OCI-M1 (cell line): Measurements from ENCODE around the gene TTLL6.

Experiments used
- DNase-seq: peaks from one replicate; lab custom pipeline; 2025; lab: John Stamatoyannopoulos, UW

TTLL6 gene

DNA sequence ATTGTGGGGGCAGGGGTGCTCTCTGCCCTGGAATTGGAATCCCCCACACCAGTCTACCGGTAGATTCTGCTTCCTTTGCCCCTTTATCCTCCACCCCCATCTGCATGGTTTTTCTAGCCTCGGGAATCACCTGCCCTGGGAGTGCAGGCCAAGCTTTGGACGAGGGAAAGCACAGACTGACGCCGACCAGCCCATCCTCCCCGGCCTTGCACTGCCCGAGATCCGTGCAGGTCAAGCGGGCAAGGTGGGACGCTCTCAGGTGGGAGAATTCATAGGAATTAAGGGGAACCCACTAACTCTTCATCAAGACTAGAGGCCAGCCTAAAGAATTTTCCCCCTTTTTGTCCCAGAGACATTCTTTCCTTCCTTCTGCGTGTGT, 78.6 kb downstream of the TTLL6 start:
- DNase-seq: no peak

DNA sequence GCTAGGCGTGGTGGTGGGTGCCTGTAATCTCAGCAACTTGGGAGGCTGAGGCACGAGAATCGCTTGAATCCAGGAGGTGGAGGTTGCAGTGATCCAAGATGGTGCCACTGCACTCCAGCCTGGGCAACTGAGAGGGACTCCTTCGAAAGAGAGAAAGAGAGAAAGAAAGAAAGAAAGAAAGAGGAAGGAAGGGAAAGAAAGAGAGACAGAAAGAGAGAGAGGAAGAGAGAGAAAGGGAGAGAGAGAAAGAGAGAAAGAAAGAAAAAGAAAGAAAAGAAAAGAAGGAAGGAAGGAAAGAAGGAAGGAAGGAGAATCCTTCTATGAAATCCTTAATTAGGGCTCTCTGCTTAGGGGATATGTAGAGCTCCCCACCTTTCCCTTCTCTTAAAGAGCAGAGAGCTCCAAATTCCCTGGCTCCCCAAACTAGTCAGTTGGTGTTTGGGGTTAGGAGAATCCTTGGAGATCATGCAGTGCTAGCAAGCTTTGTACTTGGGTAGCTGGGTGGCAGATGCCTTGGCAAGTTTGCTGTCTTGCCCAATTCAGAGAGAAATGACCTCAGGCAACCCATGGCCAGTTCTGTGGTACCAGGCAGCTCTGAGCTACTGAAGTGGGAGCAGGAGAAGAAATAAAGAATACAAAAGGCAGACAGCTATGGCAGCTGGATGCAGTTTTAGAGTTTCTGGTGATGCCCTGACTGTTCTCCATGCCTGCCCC, 79.5 kb downstream of the TTLL6 start:
- DNase-seq: no peak

DNA sequence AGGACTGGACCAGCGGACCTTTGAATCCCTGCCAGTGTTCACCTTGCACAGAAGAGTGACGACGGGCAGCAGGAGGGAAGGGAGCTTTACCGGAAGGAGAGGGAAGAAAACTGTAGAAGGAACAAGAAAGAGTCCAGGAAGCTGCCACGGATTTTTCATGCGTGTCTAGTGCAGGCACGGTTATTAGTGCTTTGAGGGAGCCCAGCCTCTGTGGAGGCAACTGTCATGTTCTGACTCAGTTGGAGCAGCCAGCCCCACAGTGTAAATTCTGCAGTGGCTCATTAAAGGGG, 82.0 kb downstream of the TTLL6 start:
- no peak for DNase-seq

DNA sequence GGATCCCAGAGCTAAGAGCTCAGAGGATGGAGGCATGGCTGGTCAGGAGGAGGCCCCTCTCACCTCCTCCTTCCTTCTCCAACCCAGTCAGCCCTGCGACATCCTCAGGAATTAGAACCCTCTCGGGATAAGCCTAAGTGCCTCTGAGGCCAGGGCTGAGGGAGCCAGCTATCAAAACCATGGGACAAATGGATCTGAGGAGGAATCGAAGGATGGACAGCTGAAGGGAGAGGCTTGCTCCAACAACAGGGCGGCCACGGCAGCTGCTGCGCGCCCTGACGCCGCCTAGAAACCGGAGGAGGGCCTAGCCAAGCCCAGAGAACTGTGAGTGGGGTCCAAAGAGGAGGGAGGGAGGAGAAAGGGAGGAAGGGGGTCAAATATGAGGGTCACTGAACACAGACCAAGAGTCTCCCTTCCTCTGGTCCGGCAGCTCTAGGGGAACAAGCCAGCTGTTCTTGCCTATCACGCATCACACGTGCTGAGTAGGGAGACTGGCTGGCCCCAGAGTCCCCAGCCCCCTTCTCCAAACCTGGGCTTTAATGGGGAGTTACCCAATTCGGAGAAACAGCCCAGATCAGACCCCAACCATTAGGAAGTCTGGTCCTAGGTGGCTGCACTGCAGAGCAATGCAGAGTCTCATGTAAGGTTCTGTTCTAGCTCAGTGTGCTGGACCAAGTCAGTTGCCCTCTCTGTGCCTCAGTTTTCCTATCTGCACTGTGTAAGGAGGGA, 82.5 kb downstream of the TTLL6 start:
- no peak for DNase-seq

DNA sequence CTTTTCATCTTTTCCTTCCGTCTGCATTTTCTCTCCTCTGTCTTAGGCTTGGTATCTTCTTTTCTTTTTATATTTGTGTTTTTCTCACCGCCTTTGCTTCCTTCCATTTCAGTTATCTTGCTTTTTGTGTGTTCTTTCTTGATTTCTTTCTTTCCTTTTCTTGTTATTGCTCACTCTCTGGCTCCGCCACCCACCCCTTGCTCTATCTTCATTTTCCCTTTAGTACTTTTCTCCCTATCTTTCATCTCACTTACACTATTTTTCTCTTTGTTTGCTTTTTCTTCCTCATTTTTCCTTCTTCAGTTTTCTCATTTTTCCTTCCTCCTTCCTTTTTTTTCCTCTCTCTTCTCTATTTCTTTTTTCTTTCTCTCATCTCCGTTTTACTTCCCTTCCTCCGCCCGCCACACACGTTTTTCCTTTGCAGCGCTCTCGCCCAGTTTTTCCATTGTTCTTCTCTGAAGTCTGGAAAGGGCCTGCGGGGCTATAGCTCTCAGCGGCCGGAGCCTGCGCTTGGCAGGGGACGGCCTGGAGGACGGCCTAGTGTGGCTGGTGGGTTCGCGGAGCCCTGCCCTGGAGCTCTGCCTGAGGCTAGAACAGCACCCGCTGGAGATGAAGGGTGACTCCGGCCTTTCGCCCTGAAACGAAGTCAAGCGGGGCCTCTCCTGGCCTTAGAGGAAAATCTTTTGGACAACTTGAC, 83.2 kb downstream of the TTLL6 start:
- no peak for DNase-seq

DNA sequence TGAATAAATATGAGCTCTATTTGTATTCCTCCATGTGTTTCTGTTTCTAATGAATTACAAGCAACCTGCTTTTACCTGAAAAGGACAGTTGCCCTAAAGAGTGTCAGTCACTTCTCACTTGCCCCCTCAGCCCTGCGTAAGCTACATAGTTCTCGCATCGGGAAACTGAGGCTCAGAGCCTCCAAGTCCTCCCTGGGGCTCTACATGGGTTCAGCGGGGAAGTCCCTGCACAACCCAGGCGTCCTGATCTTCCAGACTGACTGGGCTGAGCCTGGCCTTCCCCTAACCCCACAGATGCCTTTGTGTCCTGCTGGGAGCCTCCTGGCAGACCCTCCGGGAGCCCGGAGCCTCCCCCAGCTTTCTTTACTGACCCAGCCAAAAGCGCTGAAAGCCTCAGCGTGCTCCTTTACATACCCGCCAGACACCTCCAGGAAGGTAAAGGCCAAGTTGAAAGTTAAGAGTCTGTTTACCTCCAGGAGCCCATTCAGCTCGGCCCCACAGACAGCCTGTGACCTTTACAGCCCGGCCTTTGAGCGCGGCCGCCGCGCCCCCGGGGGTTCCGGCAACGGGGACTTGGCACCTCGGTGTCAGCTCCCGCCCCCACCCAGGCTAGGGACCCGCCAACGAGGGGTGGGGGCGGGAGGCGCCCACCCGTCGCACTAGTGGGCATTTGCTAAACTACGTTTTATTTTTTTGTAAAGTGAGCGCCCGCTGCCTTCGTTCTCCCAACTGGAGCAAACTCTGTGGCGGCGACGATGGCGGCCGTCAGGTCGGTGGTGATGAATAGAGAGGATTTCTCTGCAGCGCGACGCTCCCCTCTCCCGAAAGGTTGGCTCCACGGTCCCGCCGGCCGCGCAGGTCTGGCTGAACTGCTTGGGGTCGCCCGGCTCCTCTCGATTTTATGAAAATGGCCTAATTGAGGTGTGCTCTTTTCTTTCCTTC, 84.1 kb downstream of the TTLL6 start:
- no peak for DNase-seq

DNA sequence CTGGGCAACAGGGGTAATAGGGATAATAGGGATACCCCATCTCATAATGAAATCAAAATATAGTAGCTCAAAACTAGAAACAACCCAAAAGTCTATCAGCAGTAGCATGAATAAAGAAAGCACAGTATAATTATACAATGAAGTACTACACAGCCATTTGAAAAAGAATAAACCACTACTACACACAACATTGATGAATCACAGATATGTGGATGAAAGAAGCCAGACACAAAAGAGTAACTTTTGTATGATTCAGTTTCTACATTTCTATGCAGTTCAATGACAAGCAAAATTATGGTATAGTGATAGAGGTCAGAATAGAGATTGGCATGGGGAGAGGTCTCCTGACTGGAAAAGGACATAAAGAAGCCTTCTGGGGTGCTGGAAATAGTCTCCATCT, 85.7 kb downstream of the TTLL6 start:
- no peak for DNase-seq

DNA sequence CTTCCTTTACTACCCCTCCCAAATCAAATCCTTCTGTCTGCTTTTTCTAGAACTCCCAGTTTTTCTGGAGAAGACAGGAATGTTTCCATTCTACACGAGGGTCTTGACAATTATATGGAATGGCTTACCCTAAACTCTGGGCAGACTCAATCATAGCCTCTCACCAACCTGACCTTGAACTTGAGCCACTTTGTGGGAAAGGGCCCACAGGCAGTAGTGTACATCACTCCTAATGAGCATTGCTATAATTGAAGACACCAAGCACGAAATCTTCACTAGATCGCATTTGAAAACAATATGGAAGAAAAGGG, 86.8 kb downstream of the TTLL6 start:
- DNase-seq: no peak

DNA sequence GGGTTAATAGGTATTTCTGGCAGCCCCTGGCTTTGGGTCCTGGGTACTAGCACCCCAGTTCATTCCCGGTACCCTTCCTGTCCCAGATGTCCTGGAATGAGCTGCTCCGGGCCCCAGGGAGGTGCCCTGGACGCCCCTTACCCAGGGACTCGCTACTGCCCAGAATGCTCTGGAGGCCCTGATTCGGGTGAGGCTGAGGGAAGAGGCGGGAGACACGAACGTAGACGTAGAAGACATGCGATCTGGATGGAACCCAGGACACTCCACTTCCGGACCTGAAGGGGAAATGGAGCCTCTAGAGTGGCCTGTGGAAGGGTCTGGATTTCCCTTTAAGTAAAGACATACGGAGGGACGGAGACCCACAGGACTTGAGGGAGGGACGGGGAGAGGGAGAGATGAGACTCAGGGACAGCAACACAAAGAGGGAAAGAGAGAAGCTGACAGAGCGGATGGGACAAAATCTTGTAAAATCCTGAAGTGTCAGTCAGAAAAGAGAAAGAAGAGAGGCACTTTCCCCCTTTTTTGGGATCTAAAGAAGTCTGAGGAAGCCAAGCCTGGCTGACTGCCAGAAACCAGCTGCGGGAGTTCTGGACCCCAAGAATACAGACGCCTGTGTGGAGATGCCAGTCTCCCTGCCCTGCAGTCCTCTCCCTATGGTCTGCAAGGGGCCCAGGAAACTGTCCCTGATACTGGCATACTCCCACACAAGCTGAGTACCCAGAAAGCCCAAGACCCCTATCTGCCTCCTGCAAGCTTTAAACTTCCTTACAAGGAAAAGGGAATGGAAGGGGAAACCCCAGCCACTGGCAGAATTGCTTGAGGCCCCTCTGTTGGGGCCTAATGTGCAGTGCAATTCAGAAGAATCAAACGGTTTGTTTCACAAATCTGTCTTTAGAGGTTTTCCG, 87.4 kb downstream of the TTLL6 start:
- DNase-seq: no peak

DNA sequence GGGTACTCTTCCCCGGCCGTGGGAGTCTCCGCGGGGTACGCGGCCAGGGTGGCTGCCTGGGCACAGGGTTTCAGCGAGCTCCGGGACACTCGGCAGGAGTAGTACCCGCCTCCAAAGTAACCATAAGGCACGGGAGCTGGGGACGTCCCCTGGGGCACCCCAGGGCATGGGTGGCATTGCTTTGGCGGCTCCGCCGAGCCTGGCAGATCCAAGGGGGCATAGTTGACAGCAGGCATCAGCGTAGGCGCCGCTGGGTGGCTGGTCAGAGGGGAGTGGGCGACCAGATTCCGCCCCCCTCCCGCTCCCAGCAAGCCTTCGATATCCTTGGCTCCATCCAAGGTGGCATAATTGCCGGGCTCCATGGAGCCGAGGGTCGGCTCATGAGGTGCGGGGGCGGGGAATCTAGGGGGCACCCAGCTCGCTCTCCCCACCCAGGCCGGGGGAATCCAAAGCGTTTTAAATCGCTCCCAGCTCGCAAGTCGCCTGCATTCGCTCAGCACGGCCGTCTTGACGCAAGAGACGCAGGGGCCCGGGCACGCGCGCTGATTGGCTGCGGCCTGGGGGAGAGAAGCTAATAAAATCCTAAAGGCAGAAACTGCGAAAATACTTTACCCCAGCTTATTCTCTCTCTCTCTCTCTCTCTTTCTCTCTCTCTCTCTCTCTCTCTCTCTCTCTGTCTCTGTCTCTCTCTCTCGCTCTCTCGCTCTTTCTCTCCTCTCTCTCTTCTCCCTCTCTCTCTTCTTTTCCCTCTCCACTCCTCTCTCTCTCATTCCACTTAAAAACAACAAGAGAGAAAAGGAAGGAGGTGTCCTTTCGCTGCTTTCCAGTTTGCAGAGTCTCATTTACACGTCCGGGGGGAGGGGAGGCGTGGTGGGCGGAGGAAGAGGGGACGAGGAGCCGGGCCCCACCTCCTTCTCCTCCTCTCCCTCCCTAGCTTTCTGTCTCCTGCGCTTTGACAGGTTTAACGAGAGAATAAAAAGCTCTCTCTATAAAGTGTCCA, 88.5 kb downstream of the TTLL6 start, which contains the start of gene HOXB13:
Gene HOXB13 (minus strand): TSS at position 519 of the 1,000 bp plus-strand sequence. CDS start 157 bp downstream, at position 362.
- no peak for DNase-seq

DNA sequence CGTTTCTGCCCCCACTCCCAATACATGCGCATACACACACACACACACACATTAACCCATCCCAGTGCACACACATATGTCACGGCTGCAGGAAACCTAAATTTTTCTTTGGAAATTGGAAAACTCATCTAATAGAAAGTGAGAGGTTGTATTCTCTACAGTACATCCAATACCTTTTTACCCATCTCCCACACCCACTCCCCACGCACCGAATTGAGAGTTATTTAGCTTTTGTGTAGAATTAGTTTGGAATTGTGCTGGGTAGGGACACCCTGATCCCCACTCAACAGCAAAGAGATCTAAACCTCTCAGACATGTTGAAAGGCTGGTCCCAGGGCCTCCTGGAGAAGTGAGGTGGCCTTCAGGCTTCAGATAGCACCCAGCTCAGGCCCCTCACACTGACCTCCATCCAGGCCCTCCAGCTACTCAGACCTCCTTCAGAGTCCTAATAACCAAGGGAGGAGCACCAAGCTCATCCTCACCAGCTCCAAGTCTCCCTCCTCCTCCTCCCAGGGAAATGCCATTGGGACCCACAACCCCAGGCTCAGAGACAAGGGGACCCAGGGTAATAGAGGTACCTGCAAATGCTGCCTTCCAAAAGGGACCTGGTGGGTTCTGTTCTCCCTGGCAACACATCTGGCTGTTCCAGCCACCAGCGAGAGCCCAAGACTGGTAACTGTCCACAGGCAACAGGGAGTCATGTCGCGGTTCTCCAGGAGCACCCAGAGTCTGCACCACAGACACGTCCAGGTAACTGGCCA, 89.4 kb downstream of the TTLL6 start:
- DNase-seq: no peak

DNA sequence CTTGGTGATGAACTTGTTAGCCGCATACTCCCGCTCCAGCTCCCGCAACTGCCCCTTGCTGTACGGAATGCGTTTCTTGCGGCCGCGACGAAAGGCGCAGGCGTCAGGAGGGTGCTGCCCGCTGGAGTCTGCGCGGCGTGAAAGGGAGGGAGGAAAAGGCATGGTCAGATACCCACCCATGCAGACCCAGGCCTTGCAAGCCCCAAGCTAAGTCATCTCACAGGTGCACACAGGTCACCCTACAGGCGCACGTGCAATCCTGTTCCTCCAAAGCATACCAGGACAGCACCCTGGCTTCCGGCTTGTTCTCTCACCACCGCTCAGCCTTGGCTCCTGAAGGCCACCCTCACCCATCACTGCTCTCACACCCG, 90.1 kb downstream of the TTLL6 start:
- no peak for DNase-seq

DNA sequence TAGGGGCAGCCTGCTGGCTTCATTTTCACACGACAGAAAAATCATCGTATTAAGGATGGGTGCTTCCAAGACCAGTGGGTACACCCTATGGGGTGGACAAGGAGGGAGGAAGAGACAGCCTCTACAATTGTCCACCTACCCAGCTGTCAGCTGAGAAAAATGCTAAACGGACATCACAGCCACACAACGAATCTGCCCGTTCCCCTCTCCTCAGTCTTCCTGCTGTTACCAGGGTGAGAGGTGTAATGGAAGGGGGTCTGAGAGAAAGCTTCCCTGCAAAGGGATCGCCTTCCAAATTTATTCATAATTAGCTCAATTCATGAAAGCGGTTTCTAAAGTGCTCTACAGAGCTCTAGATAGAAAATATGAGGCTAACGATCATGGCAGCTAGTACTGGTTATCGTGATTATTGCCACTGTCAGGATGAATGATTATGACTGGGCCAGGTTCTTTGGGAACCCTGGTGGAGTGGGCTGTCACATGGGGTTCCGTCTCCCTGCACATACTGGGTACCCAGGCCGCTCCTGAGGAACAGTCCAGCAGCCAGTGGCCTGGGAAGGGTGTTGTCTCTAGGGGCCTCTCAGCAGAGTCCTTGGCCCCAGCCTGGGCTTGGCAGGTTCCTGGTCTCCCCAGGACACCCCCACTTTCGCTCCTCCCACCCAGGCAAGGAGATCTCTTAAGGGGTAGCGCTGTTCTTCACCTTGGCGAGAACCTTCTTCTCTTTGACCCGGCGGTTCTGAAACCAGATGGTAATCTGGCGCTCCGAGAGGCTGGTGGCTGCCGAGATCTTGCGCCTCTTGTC, 90.7 kb downstream of the TTLL6 start:
- DNase-seq: no peak

DNA sequence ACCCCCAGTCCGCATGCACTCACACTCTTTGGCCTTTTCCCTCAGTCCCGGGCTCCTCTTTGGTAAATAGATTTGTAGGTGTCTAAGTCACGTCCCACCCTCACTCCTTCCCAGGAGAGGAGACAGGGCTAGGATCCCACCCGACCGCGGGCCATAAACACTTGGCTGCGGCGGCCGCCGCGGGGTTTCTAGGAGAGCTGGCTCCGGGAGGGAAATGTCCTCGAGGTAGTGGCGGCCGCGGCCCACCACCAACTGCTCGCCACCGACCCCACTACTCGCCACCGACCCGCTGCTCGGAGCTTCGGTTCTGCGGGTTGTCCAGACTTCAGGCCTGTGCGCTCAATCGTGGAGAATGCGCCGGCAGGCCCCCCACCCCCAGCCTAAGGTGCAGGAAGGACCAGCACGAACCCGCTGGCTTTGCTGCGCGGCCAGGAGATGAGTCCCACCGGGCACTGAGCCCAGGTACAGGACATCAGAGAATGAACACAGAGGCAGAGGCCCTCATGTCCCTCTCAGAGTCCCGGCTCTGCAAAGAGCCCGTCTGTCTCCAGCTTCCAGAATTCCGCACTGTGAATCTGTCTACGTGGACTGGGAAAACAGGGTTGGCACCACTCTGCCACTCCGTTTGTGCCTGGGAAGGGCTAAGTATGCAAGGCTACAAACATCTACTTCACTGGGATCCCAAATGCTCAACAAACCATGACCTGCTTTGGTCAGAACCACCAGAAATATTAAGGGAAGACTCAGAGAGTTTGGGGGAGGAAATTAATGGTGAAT, 91.6 kb downstream of the TTLL6 start:
- DNase-seq: no peak

DNA sequence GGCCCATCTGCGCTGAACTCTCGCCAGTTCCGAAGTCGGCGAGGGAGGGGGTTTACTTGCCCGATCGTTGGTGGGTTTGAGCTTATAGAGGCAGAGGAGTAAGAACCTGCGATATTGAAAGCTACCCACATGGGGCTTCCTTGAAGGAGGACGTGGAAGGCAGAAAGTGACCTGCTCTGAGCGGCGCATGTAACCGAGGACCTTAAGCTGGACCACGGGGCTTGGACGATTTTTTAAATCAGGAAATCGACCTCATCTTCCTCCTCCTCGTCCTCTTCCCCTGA, 92.1 kb downstream of the TTLL6 start:
- DNase-seq: no peak

DNA sequence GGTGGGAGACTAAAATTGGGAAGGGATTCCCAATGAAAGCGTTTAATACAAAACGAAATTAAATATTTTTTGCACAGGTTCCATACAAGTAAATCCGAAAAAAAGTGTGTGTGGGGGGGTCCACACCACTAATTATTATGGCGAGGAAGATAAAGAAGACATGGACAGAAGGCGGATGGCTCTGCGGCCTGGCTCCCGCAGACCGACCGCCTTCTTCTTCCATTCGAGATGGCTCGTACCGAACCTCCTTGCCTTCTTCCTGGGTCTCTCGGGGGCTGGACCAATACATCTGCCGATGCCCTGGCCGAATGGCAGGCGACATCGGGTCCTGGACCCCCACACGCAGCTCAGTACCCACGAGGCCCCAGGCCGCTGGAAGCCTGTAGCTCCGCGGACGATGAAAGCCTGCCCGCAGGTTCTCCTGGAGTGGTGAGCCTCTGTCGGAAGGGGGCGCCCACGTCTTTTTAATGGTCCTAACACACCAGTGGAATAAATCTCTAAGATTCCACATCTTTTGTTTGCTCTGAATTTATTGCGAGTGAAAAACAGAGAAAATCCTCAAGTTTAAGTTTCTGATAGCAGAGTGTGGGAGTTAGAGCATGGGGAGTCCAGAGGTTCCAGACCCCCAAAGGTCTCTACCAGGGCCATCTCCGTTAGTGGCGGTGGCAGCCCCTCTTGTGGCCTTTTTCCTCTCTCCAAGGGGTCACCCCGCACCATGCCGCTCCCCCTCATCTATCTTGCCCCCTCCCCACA, 92.6 kb downstream of the TTLL6 start:
- DNase-seq: peak; percentile 86
